ENCODE results near the gene ZBTB16.

DNA sequence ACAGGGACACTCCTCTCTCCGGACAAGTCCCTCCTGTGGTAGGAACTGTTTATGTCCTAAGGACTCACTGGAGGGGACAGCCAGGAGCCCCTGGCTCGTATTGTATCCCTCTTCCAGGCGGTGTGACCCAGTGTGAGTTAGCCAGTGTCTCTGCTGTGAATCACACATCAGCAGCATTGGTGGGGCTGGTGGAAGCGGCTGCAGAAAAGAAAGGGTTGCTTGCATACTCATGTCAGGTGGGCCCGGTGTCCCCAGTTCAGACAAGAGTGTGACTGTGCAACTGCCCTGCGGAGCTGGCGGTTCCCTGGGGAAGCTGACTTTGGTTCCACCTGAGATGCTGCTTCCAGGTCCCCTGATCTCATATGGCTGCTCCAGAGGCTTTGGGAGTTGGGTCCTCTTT is 99.4 kb downstream of the ZBTB16 start:
- TF ChIP-seq, protein P1, sequence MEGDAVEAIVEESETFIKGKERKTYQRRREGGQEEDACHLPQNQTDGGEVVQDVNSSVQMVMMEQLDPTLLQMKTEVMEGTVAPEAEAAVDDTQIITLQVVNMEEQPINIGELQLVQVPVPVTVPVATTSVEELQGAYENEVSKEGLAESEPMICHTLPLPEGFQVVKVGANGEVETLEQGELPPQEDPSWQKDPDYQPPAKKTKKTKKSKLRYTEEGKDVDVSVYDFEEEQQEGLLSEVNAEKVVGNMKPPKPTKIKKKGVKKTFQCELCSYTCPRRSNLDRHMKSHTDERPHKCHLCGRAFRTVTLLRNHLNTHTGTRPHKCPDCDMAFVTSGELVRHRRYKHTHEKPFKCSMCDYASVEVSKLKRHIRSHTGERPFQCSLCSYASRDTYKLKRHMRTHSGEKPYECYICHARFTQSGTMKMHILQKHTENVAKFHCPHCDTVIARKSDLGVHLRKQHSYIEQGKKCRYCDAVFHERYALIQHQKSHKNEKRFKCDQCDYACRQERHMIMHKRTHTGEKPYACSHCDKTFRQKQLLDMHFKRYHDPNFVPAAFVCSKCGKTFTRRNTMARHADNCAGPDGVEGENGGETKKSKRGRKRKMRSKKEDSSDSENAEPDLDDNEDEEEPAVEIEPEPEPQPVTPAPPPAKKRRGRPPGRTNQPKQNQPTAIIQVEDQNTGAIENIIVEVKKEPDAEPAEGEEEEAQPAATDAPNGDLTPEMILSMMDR (IDR thresholded peaks at IDR 0.05), result no peak
- no peak for TF ChIP-seq POLR2A (IDR thresholded peaks at IDR 0.05)
